ENCODE data around the gene MT2A. TPM values are rescaled to one million over a fixed set of nuclear protein-coding genes. Genes with fewer than 3 reads are reported as not detected.

Gene MT2A
- total and polyA plus RNA-seq, 2 of the 13 experiments (the other 11 are each of a cell fraction or from before 2014, with no cell fraction given) = 135 to 371 TPM

DNA sequence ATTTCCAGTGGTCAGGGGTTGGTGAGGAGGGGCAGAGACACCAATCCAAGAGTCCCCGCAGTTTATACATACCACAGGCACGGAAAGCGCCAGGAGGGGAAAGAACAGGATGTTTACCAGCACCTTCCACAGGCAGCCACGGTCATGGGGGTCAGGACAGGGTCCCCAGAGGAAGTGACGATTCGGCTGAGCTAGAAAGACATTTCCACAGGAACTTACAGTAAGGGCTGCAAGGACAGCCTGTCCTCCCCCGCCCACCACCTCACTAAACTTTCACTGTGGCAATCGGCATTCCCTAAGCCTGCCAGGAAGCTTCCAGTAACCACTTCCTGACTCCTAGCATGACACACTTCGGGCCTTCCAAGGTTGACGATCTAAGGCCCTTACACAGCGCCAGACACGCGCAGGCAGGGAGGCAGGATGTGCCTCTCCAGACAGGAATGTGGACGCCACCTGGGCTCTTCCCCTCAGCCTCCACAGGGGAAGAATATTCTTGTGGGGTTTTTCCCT is 1.2 kb upstream of the MT2A start (continued):
- TF ChIP-seq, protein P1, sequence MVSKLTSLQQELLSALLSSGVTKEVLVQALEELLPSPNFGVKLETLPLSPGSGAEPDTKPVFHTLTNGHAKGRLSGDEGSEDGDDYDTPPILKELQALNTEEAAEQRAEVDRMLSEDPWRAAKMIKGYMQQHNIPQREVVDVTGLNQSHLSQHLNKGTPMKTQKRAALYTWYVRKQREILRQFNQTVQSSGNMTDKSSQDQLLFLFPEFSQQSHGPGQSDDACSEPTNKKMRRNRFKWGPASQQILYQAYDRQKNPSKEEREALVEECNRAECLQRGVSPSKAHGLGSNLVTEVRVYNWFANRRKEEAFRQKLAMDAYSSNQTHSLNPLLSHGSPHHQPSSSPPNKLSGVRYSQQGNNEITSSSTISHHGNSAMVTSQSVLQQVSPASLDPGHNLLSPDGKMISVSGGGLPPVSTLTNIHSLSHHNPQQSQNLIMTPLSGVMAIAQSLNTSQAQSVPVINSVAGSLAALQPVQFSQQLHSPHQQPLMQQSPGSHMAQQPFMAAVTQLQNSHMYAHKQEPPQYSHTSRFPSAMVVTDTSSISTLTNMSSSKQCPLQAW (CRISPR knock-in tag; IDR thresholded peaks at IDR 0.05) = peak; percentile 36; the same call in 1 of the 2 replicates
- TF ChIP-seq NCOA1 (CRISPR knock-in tag; IDR thresholded peaks at IDR 0.05) (no peak), NONO (IDR thresholded peaks at IDR 0.05) (no peak), NONO (CRISPR knock-in tag; conservative IDR thresholded peaks at IDR 0.05) (0 out of 2 replicates have a peak, but pooled peaks have one; percentile 43), ZNF850 (CRISPR knock-in tag; conservative IDR thresholded peaks at IDR 0.05) (peak; percentile 72; the same call in 1 of the 2 replicates), PRMT3 (CRISPR knock-in tag; IDR thresholded peaks at IDR 0.05; ENCODE audit: borderline replicate concordance, low read depth) (no peak), ZNF724P (CRISPR knock-in tag; IDR thresholded peaks at IDR 0.05; ENCODE audit: borderline replicate concordance) (no peak), MXD4 (CRISPR knock-in tag; IDR thresholded peaks at IDR 0.05) (peak; percentile 36), HMG20A (CRISPR knock-in tag; IDR thresholded peaks at IDR 0.05; ENCODE audit: borderline replicate concordance) (peak; percentile 73; the same call in 1 of the 2 replicates), ZFP1 (CRISPR knock-in tag; IDR thresholded peaks at IDR 0.05) (no peak; the same call in 1 of the 2 replicates), ZNF672 (CRISPR knock-in tag; IDR thresholded peaks at IDR 0.05) (no peak), MAZ (IDR thresholded peaks at IDR 0.05; ENCODE audit: borderline replicate concordance, low read depth, low read length) (peak; percentile 53; the same call in 1 of the 2 replicates), MAZ (CRISPR knock-in tag; IDR thresholded peaks at IDR 0.05; ENCODE audit: low read depth) (peak; percentile 80; the same call in 1 of the 2 replicates), ZSCAN30 (CRISPR knock-in tag; IDR thresholded peaks at IDR 0.05) (no peak), NBN (conservative IDR thresholded peaks at IDR 0.05) (no peak), HOMEZ (CRISPR knock-in tag; IDR thresholded peaks at IDR 0.05; ENCODE audit: low read depth) (peak; percentile 65; the same call in 1 of the 2 replicates), ZNF792 (CRISPR knock-in tag; IDR thresholded peaks at IDR 0.05) (peak; percentile 94), ZNF615 (CRISPR knock-in tag; IDR thresholded peaks at IDR 0.05; ENCODE audit: borderline replicate concordance) (no peak), KAT7 (CRISPR knock-in tag; IDR thresholded peaks at IDR 0.05; ENCODE audit: borderline replicate concordance) (peak; percentile 64; the same call in 1 of the 2 replicates), ZNF773 (CRISPR knock-in tag; IDR thresholded peaks at IDR 0.05; ENCODE audit: borderline replicate concordance) (peak; percentile 32; the same call in 1 of the 2 replicates), PRPF4 (IDR thresholded peaks at IDR 0.05; ENCODE audit: low read depth, low read length, poor library complexity, severe bottlenecking) (no peak), ZNF10 (CRISPR knock-in tag; IDR thresholded peaks at IDR 0.05; ENCODE audit: borderline replicate concordance, low read depth) (no peak), DDIT3 (CRISPR knock-in tag; IDR thresholded peaks at IDR 0.05) (no peak), TBX3 (IDR thresholded peaks at IDR 0.05; ENCODE audit: borderline replicate concordance) (no peak), ZNF138 (CRISPR knock-in tag; IDR thresholded peaks at IDR 0.05; ENCODE audit: low read depth) (0 out of 2 replicates have a peak, but pooled peaks have one; percentile 58), MYC (CRISPR knock-in tag; IDR thresholded peaks at IDR 0.05; ENCODE audit: borderline replicate concordance) (peak; percentile 67; the same call in 1 of the 2 replicates), YEATS4 (CRISPR knock-in tag; IDR thresholded peaks at IDR 0.05; ENCODE audit: borderline replicate concordance) (peak; percentile 58), FOXA3 (CRISPR knock-in tag; IDR thresholded peaks at IDR 0.05) (peak; percentile 68)
- TF ChIP-seq, protein P2, sequence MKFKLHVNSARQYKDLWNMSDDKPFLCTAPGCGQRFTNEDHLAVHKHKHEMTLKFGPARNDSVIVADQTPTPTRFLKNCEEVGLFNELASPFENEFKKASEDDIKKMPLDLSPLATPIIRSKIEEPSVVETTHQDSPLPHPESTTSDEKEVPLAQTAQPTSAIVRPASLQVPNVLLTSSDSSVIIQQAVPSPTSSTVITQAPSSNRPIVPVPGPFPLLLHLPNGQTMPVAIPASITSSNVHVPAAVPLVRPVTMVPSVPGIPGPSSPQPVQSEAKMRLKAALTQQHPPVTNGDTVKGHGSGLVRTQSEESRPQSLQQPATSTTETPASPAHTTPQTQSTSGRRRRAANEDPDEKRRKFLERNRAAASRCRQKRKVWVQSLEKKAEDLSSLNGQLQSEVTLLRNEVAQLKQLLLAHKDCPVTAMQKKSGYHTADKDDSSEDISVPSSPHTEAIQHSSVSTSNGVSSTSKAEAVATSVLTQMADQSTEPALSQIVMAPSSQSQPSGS (CRISPR knock-in tag; IDR thresholded peaks at IDR 0.05) = peak; percentile 25
